Keratinocyte (primary cell): ENCODE measurements around the gene VILL. TPM values are rescaled to one million over a fixed set of nuclear protein-coding genes. Genes with fewer than 3 reads are reported as not detected.

Experiments used
- DNase-seq: peaks from one replicate; pipeline ENCODE4 v3.0.0-alpha.2; 2011; ENCODE audit warnings: low read depth, missing footprints, low spot score
- FAIRE-seq: peaks from 2 replicates; lab custom pipeline; 2011; peaks lifted over from hg19 to GRCh38; lab: Jason Lieb, UNC
- H2AFZ ChIP-seq: 2 replicates; pipeline ENCODE4 v1.6.0; 2012; ENCODE audit warnings: low read length, control low read depth, inconsistent platforms; ENCODE audit not compliant: control insufficient read depth
- H3K27ac ChIP-seq: 2 replicates; pipeline ENCODE4 v1.5.1; 2011; ENCODE audit warnings: low read length; ENCODE audit not compliant: control insufficient read depth, insufficient read depth
- H3K27me3 ChIP-seq: 3 replicates; pipeline ENCODE4 v1.6.0; 2011; ENCODE audit warnings: low read length; ENCODE audit not compliant: control insufficient read depth, insufficient read depth; ENCODE audit errors: extremely low read depth
- H3K36me3 ChIP-seq, 2 experiments: 2 replicates in 1 of 2; 3 replicates in 1 of 2; pipeline ENCODE4 v1.5.1; 2011; ENCODE audit warnings: low read length in 2 of 2, mild to moderate bottlenecking in 1 of 2; ENCODE audit not compliant: control insufficient read depth in 2 of 2, insufficient read depth in 2 of 2; ENCODE audit errors: extremely low read depth in 1 of 2
- H3K4me1 ChIP-seq: 3 replicates; pipeline ENCODE4 v1.5.1; 2011; ENCODE audit warnings: low read length; ENCODE audit not compliant: control insufficient read depth, insufficient read depth; ENCODE audit errors: extremely low read depth
- H3K4me2 ChIP-seq: 3 replicates; pipeline ENCODE4 v1.6.0; 2011; ENCODE audit warnings: low read depth, low read length; ENCODE audit not compliant: control insufficient read depth, insufficient read depth; ENCODE audit errors: extremely low read depth
- H3K4me3 ChIP-seq, 3 experiments: fragments of 200-600 bp in 1 of 3; sonication (generic) in 1 of 3; 2 replicates in 2 of 3; 3 replicates in 1 of 3; pipeline ENCODE4 v1.5.1; 2011 to 2016; ENCODE audit warnings: low read length in 3 of 3, mild to moderate bottlenecking in 3 of 3, control low read depth in 2 of 3, inconsistent platforms in 1 of 3, low read depth in 1 of 3, mixed read lengths in 1 of 3, mixed run types in 1 of 3, moderate library complexity in 1 of 3; ENCODE audit not compliant: control insufficient read depth in 2 of 3, insufficient read depth in 2 of 3; ENCODE audit errors: extremely low read depth in 1 of 3
- H3K79me2 ChIP-seq: 2 replicates; pipeline ENCODE4 v1.6.0; 2012; ENCODE audit warnings: low read length; ENCODE audit not compliant: control insufficient read depth, insufficient read depth
- H3K9ac ChIP-seq: 3 replicates; pipeline ENCODE4 v1.6.0; 2011; ENCODE audit warnings: low read length; ENCODE audit not compliant: control insufficient read depth, insufficient read depth; ENCODE audit errors: extremely low read depth
- H3K9me1 ChIP-seq: 3 replicates; pipeline ENCODE4 v1.6.0; 2011; ENCODE audit warnings: low read length; ENCODE audit not compliant: control insufficient read depth, insufficient read depth; ENCODE audit errors: extremely low read depth
- H3K9me3 ChIP-seq: 2 replicates; pipeline ENCODE4 v1.5.1; 2012; ENCODE audit warnings: low read depth, low read length; ENCODE audit not compliant: control insufficient read depth
- H4K20me1 ChIP-seq: 3 replicates; pipeline ENCODE4 v1.6.0; 2011; ENCODE audit warnings: low read length; ENCODE audit not compliant: control insufficient read depth, insufficient read depth; ENCODE audit errors: extremely low read depth
- CTCF ChIP-seq, 3 experiments: IDR thresholded peaks in 1 of 3; conservative IDR thresholded peaks in 1 of 3; optimal IDR thresholded peaks in 1 of 3; 2 replicates in 2 of 3; 3 replicates in 1 of 3; pipeline versions ENCODE3 to v1.5.1; 2011; ENCODE audit warnings: low read length in 3 of 3, mild to moderate bottlenecking in 3 of 3, moderate library complexity in 2 of 3, control low read depth in 1 of 3, inconsistent platforms in 1 of 3; ENCODE audit not compliant: insufficient read depth in 2 of 3; ENCODE audit errors: extremely low read depth in 1 of 3
- EZH2 ChIP-seq: IDR thresholded peaks from one replicate; pipeline ENCODE4 v1.6.1; 2012; ENCODE audit warnings: inconsistent platforms, mild to moderate bottlenecking, low read length, moderate library complexity
- dilution Hi-C: fragments of 300-500 bp; cut with MboI; formaldehyde crosslinking; loops from one replicate; pipeline ENCODE4 v1.7.0; 2020; ENCODE audit warnings: low sequenced_read_pairs; ENCODE audit not compliant: extremely low pct_ligation_motif_present
- polyA plus RNA-seq, 5 experiments: library from polyadenylated mRNA; depleted of rRNA in 3 of 5; stranded (reverse) in 3 of 5; stranded (forward) in 1 of 5; unstranded in 1 of 5; fragments of >200 nt; gene quantifications; 1 replicate in 1 of 5; 2 replicates in 3 of 5; 3 replicates in 1 of 5; pipeline versions ENCODE4 v1.2.1 to v1.2.3, GENCODE V29; 2011 to 2012; ENCODE audit warnings: missing spikeins in 2 of 5, low read depth in 1 of 5, low replicate concordance in 1 of 5

VILL gene
- polyA plus RNA-seq, 1 donor (not counting 4 experiments of a cell fraction or from before 2014, with no cell fraction given): 2.1 TPM

DNA sequence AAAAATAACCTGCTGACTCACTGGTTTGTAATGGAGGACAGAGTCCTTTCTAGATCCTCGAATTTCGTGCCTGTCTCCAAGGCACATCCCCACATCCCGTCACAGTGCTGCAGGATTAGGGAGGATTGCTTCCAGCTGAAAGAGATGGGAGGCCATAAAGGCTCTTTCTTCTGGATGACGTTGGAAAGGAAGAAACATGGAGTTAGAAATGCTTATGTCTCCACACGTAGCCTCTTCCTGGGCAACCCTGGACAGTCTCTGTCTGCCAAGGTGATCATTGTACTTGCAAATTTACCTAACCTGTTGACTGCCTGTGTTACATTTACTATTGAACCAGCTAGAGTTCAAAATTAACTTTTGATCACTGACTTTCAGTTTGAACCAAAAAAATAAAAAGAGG lies 27.6 kb upstream of the VILL start:
- Histone ChIP-seq H2AFZ (peak overlapping the region; percentile 38), H3K36me3 (peaks cover 8 to 10% of the 10 kb centered on the region in 2 experiments)

GRCh38 chr3:37963635-37964034 lies 27.0 kb upstream of the VILL start:
- no peak overlapping the region for H3K9ac ChIP-seq
- DNase-seq (no peak), FAIRE-seq (no peak)
- no peak overlapping the region for H3K27ac ChIP-seq
- H3K27me3 ChIP-seq: no peaks in the 10 kb centered on the region
- H3K36me3 ChIP-seq: peaks cover 11 to 13% of the 10 kb centered on the region in 2 experiments
- dilution Hi-C loops: no loop called here
- peaks cover 3% of the 10 kb centered on the region for H3K4me1 ChIP-seq
- no peaks in the 10 kb centered on the region for H3K79me2 ChIP-seq
- no peak for TF ChIP-seq CTCF (optimal IDR thresholded peaks at IDR 0.05 in 1 of 3, IDR thresholded peaks at IDR 0.05 in 1 of 3, conservative IDR thresholded peaks at IDR 0.05 in 1 of 3; ENCODE audit: extremely low read depth in 1 of 3, insufficient read depth in 2 of 3, low read length in 3 of 3)
- no peak for TF ChIP-seq EZH2
- H3K4me2 ChIP-seq: no peak overlapping the region
- no peaks in the 10 kb centered on the region for H4K20me1 ChIP-seq
- H3K9me1 ChIP-seq: no peaks in the 10 kb centered on the region
- no peaks in the 10 kb centered on the region for H3K9me3 ChIP-seq
- no peak overlapping the region for H3K4me3 ChIP-seq
- H2AFZ ChIP-seq: no peak overlapping the region

More for the DNA sequence above, 27.6 kb upstream of the VILL start:
- DNase-seq: no peak
- Histone ChIP-seq H3K9me3 (no peaks in the 10 kb centered on the region), H3K4me1 (peaks cover 3% of the 10 kb centered on the region), H3K9me1 (no peaks in the 10 kb centered on the region), H3K79me2 (no peaks in the 10 kb centered on the region), H4K20me1 (no peaks in the 10 kb centered on the region), H3K27me3 (no peaks in the 10 kb centered on the region), H3K27ac (no peak overlapping the region), H3K4me3 (no peak overlapping the region), H3K9ac (no peak overlapping the region), H3K4me2 (no peak overlapping the region)
- dilution Hi-C loops: no loop called here
- no peak for TF ChIP-seq CTCF (optimal IDR thresholded peaks at IDR 0.05 in 1 of 3, IDR thresholded peaks at IDR 0.05 in 1 of 3, conservative IDR thresholded peaks at IDR 0.05 in 1 of 3; ENCODE audit: extremely low read depth in 1 of 3, insufficient read depth in 2 of 3, low read length in 3 of 3)
- TF ChIP-seq EZH2: no peak
- no peak for FAIRE-seq
